Stimulated activated CD4-positive, alpha-beta T cell treated with anti-CD3 and anti-CD28 coated beads, Interleukin-15, amount 100 ng/mL, for 24 hours (primary cell): Measurements from ENCODE around the gene GARIN5B.

Experiments used
- DNase-seq: peaks from one replicate; pipeline ENCODE4 v3.0.0-alpha.2; 2020

GARIN5B gene

DNA sequence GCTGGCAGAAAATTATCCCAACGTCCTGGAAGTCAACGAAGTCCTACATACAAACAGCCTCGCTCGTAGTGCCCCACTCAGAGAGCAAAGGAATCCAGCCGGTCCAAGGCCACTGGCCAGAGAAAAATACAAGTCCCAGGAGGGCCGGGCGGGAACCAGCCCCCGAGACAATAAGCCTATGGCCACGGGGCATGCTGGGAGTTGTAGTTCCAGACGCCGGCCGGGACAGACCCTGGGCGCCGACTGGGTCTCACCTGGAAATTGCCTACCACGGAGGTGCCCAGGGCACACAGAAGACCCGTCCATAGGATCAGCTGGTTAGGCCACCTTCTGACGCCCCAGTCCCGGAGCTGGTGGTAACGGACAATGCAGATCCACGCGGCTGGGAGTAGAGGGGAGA lies 43.3 kb downstream of the GARIN5B start:
- DNase-seq = no peak

DNA sequence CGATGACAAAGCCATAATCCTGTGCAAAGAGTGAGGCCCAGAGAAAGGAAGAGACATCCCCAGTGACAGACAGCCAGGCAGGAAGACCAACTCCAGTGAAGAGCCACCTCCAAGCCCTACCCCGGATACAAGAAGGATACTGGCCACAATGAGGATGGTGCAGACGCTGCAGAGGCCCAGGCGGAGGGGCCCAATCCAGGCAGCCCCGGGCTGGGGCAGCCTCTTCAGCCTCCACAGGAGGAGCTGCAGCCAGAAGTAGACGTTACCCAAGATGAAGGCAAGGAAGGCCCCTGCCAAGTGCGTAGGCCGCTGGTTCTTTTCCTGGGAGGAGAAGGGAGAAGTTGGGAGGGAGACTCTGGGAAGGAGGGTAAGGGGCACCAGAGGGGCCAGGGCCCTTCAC lies 46.4 kb downstream of the GARIN5B start:
- DNase-seq = no peak

DNA sequence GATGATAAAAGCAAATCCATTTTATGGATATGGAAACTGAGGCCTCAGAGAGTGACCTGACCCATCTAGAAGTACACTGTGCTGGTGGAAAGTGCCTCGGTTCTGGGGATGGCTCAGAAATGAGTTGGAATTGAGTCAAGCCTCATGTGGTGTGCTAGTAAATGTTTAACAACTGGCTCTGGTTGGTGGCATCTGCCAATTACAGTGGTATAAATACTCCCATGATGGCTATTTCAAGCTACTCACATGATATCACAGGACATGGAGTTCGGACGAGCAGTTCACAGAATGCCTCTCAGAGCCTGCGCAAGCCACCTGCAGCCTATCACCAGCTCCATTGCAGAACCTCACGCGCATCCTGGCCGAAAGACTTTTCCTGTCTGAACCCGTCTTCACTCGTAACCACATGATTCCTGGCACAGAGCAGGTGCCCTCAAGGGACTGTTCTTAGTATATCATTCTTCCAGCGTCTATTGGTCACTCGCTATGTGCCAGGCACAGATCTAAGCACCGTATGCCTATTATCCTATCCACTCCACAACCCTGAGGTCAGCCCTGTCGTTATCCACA lies 47.0 kb downstream of the GARIN5B start:
- DNase-seq = no peak

DNA sequence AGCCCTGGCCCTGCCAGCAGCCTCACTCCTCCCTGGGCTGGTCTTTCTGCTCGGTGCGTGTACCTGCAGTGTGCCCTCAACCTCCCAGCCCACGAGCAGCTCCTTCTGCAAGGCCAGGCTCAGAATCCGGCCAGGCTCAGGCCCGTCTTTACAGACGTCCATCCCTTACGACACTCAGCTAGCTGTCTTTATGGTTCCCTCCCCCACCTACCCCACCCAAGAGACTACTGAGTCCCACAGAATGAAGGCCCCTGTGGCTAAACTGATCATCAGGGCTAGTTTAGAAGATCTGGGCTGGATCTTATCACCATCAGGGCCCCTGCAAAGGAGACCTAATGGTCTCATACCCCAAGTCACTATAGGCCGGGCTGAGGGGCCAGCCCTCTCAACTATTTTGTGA lies 48.7 kb downstream of the GARIN5B start:
- DNase-seq = no peak

DNA sequence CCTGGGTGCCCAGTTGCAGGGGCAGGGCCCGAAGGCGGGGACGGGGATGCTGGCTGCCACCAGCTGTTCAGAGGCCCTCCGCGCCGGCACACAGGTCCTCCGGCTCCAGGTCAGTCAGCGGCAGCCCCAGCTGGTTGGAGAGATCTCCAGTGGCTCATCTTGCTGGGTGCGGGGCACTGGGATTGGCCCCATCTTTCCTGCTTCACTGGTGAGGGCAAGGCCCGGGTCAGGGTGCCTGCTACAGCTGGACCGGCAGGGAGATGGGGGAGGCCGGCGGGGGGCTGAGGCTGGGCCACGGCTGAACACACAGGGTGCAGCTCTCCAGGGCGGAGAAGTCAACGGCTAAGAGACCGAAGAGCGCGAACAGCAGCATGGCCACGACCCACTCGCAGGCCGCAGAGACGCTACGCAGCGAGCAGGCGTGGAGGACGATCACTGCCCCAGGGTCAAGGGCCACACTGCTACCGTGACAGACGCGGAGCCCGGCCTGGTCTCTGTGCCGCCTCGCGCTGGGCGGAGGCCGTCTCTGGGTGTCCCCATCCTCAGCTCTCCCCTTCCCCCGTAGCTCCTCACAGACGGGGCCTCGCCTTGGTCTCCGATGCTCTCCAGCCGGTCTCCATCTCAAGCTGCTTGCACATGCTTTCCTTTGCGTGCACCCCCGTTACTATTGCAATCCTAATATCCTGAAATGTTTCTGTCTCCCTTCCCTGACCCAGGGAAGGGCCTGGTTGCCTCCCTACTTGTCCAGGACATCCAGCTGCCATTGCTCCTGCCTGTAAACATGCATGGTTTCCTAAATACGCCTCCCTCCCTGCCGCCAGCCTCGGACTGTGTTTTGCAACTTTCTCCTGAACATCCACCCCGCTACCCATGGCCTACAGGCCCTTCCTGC lies 50.2 kb downstream of the GARIN5B start:
- DNase-seq = no peak

DNA sequence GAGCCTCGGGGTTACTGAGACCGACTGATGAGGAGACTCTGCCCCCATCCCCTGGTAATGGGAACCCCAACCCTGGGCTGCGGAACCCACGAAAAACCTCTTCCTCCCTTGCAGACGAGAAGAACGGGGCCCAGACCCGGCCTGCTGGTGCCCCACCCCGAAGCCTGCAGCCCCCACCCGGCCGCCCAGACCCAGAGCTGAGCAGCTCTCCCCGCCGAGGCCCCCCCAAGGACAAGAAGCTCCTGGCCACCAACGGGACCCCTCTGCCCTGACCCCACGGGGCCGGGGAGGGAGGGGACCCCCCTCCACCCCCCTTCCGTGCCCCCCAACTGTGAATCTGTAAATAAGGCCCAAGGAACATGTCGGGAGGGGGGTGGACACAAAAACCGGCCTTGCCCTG lies 51.3 kb downstream of the GARIN5B start:
- DNase-seq = no peak

DNA sequence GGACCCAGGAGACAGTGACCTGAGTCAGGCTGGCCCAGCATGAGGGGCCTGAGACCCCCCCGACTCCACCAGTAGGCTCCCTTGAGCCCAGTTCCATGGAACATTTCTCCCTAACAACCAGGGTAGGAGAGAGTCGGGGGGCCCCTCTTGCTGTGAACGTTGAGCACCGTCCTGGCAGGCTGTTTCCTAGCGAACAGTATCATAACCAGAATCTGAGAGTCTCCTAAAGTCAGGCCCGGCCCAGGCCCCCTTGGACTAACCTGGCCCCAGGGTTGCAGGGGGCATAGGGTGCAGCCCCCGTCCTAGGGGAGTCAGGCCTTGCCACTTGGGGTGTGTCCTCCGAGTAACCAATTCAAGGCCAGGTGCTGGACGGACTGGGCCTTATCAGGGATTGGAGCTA lies 51.7 kb downstream of the GARIN5B start:
- no peak for DNase-seq

DNA sequence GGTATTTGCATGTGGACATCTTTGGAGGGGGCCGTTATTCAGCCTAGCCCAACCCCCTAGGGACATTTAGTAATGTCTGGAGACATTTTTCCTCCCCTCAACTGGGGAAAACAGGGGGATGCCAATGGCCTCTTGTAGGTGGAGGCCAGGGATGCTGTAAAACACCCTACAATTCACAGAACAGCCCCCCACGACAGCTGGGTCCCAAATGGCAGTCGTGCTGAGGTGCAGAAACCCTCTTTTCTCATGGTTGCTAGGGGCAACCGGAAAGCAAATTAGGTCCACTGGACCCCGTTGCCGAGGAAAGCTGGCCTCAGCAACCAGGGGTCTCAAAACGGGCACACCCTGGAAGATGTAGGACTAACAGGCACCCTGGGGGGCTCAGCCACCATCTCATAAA lies 52.6 kb downstream of the GARIN5B start:
- no peak for DNase-seq

DNA sequence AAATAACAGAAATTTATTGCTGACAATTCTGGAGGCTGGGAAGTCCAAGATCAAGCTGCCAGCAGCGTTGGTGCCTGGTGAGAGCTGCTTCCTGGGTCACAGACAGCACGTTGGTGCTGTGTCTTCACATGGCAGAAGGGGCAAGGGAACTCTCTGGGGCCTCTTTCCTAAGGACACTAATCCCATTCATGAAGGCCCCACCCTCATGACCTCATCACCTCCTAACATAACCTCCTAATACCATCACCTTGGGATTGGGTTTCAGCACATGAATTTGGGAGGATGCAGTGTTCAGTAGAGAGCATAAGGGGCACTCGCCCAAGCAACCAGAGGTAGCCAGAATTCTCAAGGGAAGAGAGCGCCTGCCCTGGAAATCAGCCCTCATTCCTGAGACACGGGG lies 53.6 kb downstream of the GARIN5B start:
- DNase-seq = no peak

DNA sequence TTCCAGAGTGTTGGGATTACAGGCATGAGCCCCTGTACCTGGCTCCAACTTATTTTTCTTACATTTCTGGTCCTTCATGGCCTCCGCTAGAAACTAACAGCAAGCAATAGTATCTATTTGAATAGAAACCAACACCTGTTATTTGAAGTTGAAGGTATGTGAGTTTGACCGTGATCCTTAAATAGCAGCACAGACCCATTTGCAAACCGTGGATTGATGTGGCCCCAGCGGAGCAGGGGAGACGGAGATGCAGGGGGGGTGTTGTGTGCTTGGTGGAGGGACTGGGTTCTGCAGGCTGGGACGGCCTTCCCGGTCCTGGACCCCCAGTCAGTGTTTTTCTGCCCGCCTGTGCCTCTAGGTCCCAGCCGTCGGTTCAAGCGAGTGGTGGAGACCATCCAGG lies 54.8 kb downstream of the GARIN5B start:
- DNase-seq = no peak

DNA sequence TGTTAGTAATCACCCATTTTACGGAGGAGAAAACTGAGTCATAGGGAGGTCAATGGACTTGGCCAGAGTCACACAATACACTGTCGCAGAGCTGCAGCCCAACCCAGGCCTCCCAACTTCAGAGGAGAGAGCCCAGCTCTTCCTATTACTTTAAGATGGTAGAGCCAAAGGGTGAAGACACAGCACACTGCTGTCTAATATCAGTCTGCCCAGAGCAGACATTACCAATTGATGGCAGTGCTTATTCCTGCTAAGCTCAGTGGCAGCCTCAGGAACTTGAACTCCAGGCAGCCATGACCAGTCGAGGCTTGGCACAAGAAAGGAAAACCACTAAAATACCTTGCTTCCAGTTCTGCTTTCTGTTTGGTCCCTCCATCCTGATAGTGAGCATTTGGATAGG lies 56.3 kb downstream of the GARIN5B start:
- DNase-seq = no peak

DNA sequence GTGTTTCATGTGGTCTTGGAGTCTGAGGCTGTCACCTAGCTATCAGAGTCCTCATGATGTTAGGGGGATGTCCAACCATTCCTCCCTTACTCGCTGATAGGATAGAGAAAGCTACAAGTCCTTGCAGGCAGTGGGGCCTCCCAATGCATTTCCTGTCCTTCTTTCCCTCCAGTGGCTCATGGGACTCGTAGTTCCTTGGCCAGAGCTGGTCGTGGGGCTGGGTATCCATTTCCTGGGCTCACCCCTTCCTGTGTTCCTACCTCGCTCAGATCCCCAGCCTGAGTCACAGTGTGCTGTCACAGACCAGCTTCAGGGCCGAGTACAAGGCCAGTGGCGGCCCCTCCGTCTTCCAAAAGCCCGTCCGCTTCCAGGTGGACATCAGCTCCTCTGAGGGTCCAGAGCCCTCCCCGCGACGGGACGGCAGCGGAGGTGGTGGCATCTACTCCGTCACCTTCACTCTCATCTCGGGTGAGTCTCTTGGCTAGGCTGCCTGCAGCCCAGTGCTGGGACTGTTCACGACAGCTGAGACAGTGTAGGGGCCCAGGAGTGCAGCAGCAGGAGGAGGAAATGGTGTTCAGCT lies 57.0 kb downstream of the GARIN5B start:
- no peak for DNase-seq

DNA sequence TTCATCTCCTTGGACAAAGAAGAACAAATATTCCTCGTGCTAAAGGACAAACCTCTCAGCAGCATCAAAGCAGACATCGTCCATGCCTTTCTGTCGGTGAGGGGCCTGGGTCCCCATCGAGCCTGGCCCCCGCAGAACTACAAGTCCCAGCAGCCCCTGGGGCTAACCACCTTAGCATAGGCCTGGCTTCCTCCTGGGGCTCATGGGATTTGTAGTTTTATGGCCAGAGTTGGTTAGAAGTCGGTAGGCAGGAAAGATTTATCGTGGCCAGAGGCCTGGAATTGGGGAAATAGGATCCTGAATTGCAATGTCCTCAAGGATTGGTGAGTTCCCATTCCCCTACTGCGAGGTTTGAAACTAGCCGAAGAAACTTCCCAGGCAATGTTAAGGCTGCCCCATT lies 57.6 kb downstream of the GARIN5B start:
- DNase-seq = peak; percentile 68

DNA sequence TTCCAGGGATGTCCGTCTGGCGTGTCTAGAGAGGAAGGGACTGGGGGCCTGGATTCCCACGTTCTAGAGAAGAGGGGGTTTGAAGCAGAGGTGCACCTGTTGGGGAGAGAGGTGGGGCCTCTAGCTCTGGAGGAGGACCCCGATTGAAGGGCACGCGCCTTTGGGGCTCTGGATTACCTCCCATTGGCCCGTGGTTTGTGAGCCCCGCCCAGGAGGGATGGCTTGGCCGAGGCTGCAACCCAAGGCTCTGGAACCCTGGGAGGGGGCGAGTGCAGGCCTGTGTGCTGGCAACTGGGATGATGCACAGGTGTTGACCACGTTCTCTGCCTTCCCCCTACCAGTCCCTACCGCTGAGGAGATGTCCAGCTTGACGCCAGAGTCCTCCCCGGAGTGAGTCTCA lies 58.1 kb downstream of the GARIN5B start:
- DNase-seq = no peak
